ENCODE measurements around the gene LRRC8D. TPM values are rescaled to one million over a fixed set of nuclear protein-coding genes. Genes with fewer than 3 reads are reported as not detected.

The LRRC8D gene
- total RNA-seq, 1 donor from 2014 or later, result 4.4 TPM

- TF ChIP-seq CTCF (IDR thresholded peaks at IDR 0.05) (no peak), POLR2AphosphoS5 (IDR thresholded peaks at IDR 0.05; ENCODE audit: insufficient read depth in 1 of 2, low read depth in 1 of 2) (no peak), POLR2A (IDR thresholded peaks at IDR 0.05) (no peak)
- Histone ChIP-seq H3K9me3 (no peaks in the 10 kb centered on the region), H3K4me1 (peaks cover 4% of the 10 kb centered on the region), H3K27ac (no peak overlapping the region), H3K36me3 (no peaks in the 10 kb centered on the region), H3K27me3 (no peaks in the 10 kb centered on the region), H3K4me3 (no peak overlapping the region)
- intact Hi-C loops (cut with DNase I), result no loop called here
- no peak for DNase-seq (ENCODE audit: extremely low spot score in 2 of 2)
Measured at GRCh38 chr1:89911191-89911991, 90.6 kb downstream of the LRRC8D start.

- Histone ChIP-seq H3K27me3 (no peaks in the 10 kb centered on the region), H3K4me3 (no peak overlapping the region), H3K36me3 (no peaks in the 10 kb centered on the region), H3K9me3 (no peaks in the 10 kb centered on the region), H3K4me1 (no peaks in the 10 kb centered on the region), H3K27ac (no peak overlapping the region)
- TF ChIP-seq POLR2AphosphoS5 (IDR thresholded peaks at IDR 0.05; ENCODE audit: insufficient read depth in 1 of 2, low read depth in 1 of 2) (no peak), CTCF (IDR thresholded peaks at IDR 0.05) (no peak), POLR2A (IDR thresholded peaks at IDR 0.05) (no peak)
- intact Hi-C loops (cut with DNase I), result no loop called here
- no peak for DNase-seq (ENCODE audit: extremely low spot score in 2 of 2)
Measured at GRCh38 chr1:89912073-89912472, 91.2 kb downstream of the LRRC8D start.

GRCh38 chr1:89913353-89914095, 92.7 kb downstream of the LRRC8D start:
- no peak for DNase-seq (ENCODE audit: extremely low spot score in 2 of 2)
- intact Hi-C loops (cut with DNase I), result no loop called here
- no peaks in the 10 kb centered on the region for H3K27me3 ChIP-seq

GRCh38 chr1:89917353-89917752, 96.5 kb downstream of the LRRC8D start:
- H3K4me3 ChIP-seq, result no peak overlapping the region
- intact Hi-C loops (cut with DNase I), result no loop called here
- H3K27me3 ChIP-seq, result no peaks in the 10 kb centered on the region
- TF ChIP-seq POLR2AphosphoS5 (IDR thresholded peaks at IDR 0.05; ENCODE audit: insufficient read depth in 1 of 2, low read depth in 1 of 2) (no peak), CTCF (IDR thresholded peaks at IDR 0.05) (no peak), POLR2A (IDR thresholded peaks at IDR 0.05) (no peak)
- H3K36me3 ChIP-seq, result no peaks in the 10 kb centered on the region
- DNase-seq (ENCODE audit: extremely low spot score in 2 of 2), result no peak
- H3K9me3 ChIP-seq, result no peaks in the 10 kb centered on the region
- H3K4me1 ChIP-seq, result peaks cover 10% of the 10 kb centered on the region
- H3K27ac ChIP-seq, result no peak overlapping the region

More at GRCh38 chr1:89913353-89914095, 92.7 kb downstream of the LRRC8D start:
- no peaks in the 10 kb centered on the region for H3K9me3 ChIP-seq
- H3K4me3 ChIP-seq, result no peak overlapping the region
- H3K36me3 ChIP-seq, result no peaks in the 10 kb centered on the region
- no peak overlapping the region for H3K27ac ChIP-seq
- TF ChIP-seq POLR2A (IDR thresholded peaks at IDR 0.05) (no peak), CTCF (IDR thresholded peaks at IDR 0.05) (no peak), POLR2AphosphoS5 (IDR thresholded peaks at IDR 0.05; ENCODE audit: insufficient read depth in 1 of 2, low read depth in 1 of 2) (no peak)
- H3K4me1 ChIP-seq, result no peaks in the 10 kb centered on the region
